Activated T-cell treated with anti-CD3 and anti-CD28 coated beads for 4 hours (primary cell): ENCODE data around the gene DHX35.
A peak's percentile ranks its signal among the peaks of the same experiment; 100 is the strongest.

Experiments
- DNase-seq: peaks from one replicate; pipeline ENCODE4 v3.0.0-alpha.2; 2020

DHX35 gene

GRCh38 chr20:39067526-39068216 lies 105.5 kb downstream of the DHX35 start:
- no peak for DNase-seq

GRCh38 chr20:39069976-39070375 lies 107.8 kb downstream of the DHX35 start:
- DNase-seq = no peak

- DNase-seq = no peak
Measured at GRCh38 chr20:39070484-39071231, 108.5 kb downstream of the DHX35 start.

- no peak for DNase-seq
Measured at GRCh38 chr20:39072132-39072531, 110.0 kb downstream of the DHX35 start.

- DNase-seq = no peak
Measured at GRCh38 chr20:39072653-39073052, 110.5 kb downstream of the DHX35 start.

- DNase-seq = no peak
Measured at GRCh38 chr20:39075731-39076130, 113.6 kb downstream of the DHX35 start.

GRCh38 chr20:39076958-39077357 lies 114.8 kb downstream of the DHX35 start:
- no peak for DNase-seq

GRCh38 chr20:39080326-39080725 lies 118.2 kb downstream of the DHX35 start:
- no peak for DNase-seq

GRCh38 chr20:39081255-39081654 lies 119.1 kb downstream of the DHX35 start:
- peak; percentile 81 for DNase-seq

- DNase-seq = no peak
Measured at GRCh38 chr20:39082622-39083398, 120.7 kb downstream of the DHX35 start.

GRCh38 chr20:39083761-39084160 lies 121.6 kb downstream of the DHX35 start:
- DNase-seq = no peak

GRCh38 chr20:39089029-39089428 lies 126.9 kb downstream of the DHX35 start:
- no peak for DNase-seq
